Right atrium auricular region (tissue), 2 donors: ENCODE measurements around the gene CBY2. TPM values are rescaled to one million over a fixed set of nuclear protein-coding genes. Genes with fewer than 3 reads are reported as not detected.

Source experiments
- DNase-seq: peaks from one replicate; pipeline ENCODE4 v3.0.0-alpha.2; 2019; ENCODE audit warnings: low spot score
- H3K27ac ChIP-seq, 2 donors: fragments of 200-600 bp; sonication (generic); 1 replicate in 1 of 2; 2 replicates in 1 of 2; pipeline ENCODE4 v1.5.1; 2016 to 2019
- H3K27me3 ChIP-seq, 2 donors: fragments of 200-600 bp; sonication (generic); one replicate each; pipeline versions ENCODE4 v1.5.1 to v1.6.0; 2017 to 2019
- H3K36me3 ChIP-seq: fragments of 200-600 bp; sonication (generic); one replicate; pipeline ENCODE4 v1.5.1; 2016
- H3K4me1 ChIP-seq, 2 donors: fragments of 200-600 bp; sonication (generic); one replicate each; pipeline versions ENCODE4 v1.5.1 to v1.6.0; 2017 to 2019
- H3K4me3 ChIP-seq, 2 donors: fragments of 200-600 bp; sonication (generic); 1 replicate in 1 of 2; 2 replicates in 1 of 2; pipeline ENCODE4 v1.5.1; 2017 to 2019; ENCODE audit warnings: mild to moderate bottlenecking in 1 of 2, moderate library complexity in 1 of 2
- H3K9me3 ChIP-seq, 2 donors: fragments of 200-600 bp; sonication (generic); one replicate each; pipeline ENCODE4 v1.5.1; 2019
- CTCF ChIP-seq, 2 donors: fragments of 200-600 bp; sonication (generic); IDR thresholded peaks; one replicate each; pipeline ENCODE4 v1.5.1; 2019; ENCODE audit warnings: antibody characterized with exemption in 2 of 2
- total RNA-seq, 2 donors: library from RNA; depleted of rRNA; stranded (reverse); fragments of >200 nt; gene quantifications; one replicate each; pipeline ENCODE4 v1.1.0, GENCODE V29; 2016

The CBY2 gene
- total RNA-seq, 2 donors from 2014 or later = not detected

GRCh38 chr13:45688577-45688976 lies 13.5 kb upstream of the CBY2 start:
- H3K27me3 ChIP-seq = no peaks in the 10 kb centered on the region
- no peaks in the 10 kb centered on the region for H3K4me1 ChIP-seq
- TF ChIP-seq CTCF (IDR thresholded peaks at IDR 0.05) = no peak
- H3K9me3 ChIP-seq = peaks cover 0 to 7% of the 10 kb centered on the region in 2 donors
- DNase-seq = no peak
- H3K4me3 ChIP-seq = no peak overlapping the region
- no peaks in the 10 kb centered on the region for H3K36me3 ChIP-seq
- H3K27ac ChIP-seq = no peak overlapping the region

GRCh38 chr13:45690636-45691035 lies 11.5 kb upstream of the CBY2 start:
- Histone ChIP-seq H3K4me3 (no peak overlapping the region), H3K27me3 (no peaks in the 10 kb centered on the region), H3K4me1 (no peaks in the 10 kb centered on the region), H3K27ac (no peak overlapping the region), H3K36me3 (no peaks in the 10 kb centered on the region), H3K9me3 (peaks cover 0 to 7% of the 10 kb centered on the region in 2 donors)
- no peak for DNase-seq
- no peak for TF ChIP-seq CTCF (IDR thresholded peaks at IDR 0.05)

GRCh38 chr13:45691251-45691650 lies 10.9 kb upstream of the CBY2 start:
- no peak for DNase-seq
- Histone ChIP-seq H3K9me3 (peaks cover 0 to 7% of the 10 kb centered on the region in 2 donors), H3K27me3 (no peaks in the 10 kb centered on the region), H3K36me3 (no peaks in the 10 kb centered on the region), H3K4me3 (no peak overlapping the region), H3K4me1 (no peaks in the 10 kb centered on the region), H3K27ac (no peak overlapping the region)
- no peak for TF ChIP-seq CTCF (IDR thresholded peaks at IDR 0.05)

GRCh38 chr13:45691667-45692066 lies 10.5 kb upstream of the CBY2 start:
- Histone ChIP-seq H3K4me1 (no peaks in the 10 kb centered on the region), H3K4me3 (no peak overlapping the region), H3K27ac (no peak overlapping the region), H3K9me3 (peaks cover 0 to 7% of the 10 kb centered on the region in 2 donors), H3K36me3 (no peaks in the 10 kb centered on the region), H3K27me3 (no peaks in the 10 kb centered on the region)
- TF ChIP-seq CTCF (IDR thresholded peaks at IDR 0.05) = no peak
- DNase-seq = no peak

- Histone ChIP-seq H3K9me3 (peaks cover 0 to 7% of the 10 kb centered on the region in 2 donors), H3K4me3 (no peak overlapping the region), H3K4me1 (no peaks in the 10 kb centered on the region), H3K27me3 (no peaks in the 10 kb centered on the region), H3K27ac (no peak overlapping the region), H3K36me3 (no peaks in the 10 kb centered on the region)
- no peak for TF ChIP-seq CTCF (IDR thresholded peaks at IDR 0.05)
- DNase-seq = peak; percentile 52
These were observed 6.9 kb upstream of the CBY2 start for GRCh38 chr13:45695198-45695730.

- Histone ChIP-seq H3K9me3 (peaks cover 0 to 6% of the 10 kb centered on the region in 2 donors), H3K27ac (no peak overlapping the region), H3K36me3 (no peaks in the 10 kb centered on the region), H3K27me3 (no peaks in the 10 kb centered on the region), H3K4me1 (no peaks in the 10 kb centered on the region), H3K4me3 (no peak overlapping the region)
- DNase-seq = no peak
- no peak for TF ChIP-seq CTCF (IDR thresholded peaks at IDR 0.05)
These were observed 5.4 kb upstream of the CBY2 start for GRCh38 chr13:45696610-45697226.
